Stimulated activated naive CD4-positive, alpha-beta T cell treated with Interleukin-2 at 50 U/mL for 16 hours (primary cell): ENCODE data around the gene TSPY10.
"Not testable (repeated sequence)": the region's sequence is repeated elsewhere in the genome, so short reads cannot be mapped to it uniquely, and the experiment has no call there.

Experiments used
- DNase-seq: peaks from one replicate; lab custom pipeline; 2025; lab: John Stamatoyannopoulos, UW

Gene TSPY10, protein sequence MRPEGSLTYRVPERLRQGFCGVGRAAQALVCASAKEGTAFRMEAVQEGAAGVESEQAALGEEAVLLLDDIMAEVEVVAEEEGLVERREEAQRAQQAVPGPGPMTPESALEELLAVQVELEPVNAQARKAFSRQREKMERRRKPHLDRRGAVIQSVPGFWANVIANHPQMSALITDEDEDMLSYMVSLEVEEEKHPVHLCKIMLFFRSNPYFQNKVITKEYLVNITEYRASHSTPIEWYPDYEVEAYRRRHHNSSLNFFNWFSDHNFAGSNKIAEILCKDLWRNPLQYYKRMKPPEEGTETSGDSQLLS

DNA sequence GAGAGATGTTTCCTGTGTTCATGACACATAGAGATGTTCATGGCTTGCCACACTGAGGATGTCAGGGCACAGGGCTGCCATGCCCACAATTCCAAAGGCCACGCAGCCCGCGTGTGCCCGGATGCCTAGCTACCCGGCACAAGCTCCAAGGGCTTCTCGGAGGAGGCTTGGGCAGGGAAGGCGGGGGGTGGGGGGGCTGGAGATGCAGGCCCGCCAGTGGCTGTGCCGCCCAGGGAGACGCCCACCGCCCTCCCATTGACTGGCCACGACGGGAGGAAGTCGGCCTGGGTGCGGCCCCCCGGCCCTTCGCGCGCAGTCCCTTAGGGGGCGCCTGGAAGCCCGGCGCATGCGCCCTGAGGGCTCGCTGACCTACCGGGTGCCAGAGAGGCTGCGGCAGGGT, at the start of gene TSPY10:
TSPY10 (plus strand) TSS at position 301 of the 400 bp plus-strand sequence; CDS start at position 347, 46 bp downstream.
- not testable (repeated sequence) for DNase-seq

DNA sequence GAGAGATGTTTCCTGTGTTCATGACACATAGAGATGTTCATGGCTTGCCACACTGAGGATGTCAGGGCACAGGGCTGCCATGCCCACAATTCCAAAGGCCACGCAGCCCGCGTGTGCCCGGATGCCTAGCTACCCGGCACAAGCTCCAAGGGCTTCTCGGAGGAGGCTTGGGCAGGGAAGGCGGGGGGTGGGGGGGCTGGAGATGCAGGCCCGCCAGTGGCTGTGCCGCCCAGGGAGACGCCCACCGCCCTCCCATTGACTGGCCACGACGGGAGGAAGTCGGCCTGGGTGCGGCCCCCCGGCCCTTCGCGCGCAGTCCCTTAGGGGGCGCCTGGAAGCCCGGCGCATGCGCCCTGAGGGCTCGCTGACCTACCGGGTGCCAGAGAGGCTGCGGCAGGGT, 40.7 kb upstream of the TSPY10 start, which contains the start of gene TSPY9:
TSPY9 (plus strand) TSS at position 301 of the 400 bp plus-strand sequence; CDS start at position 347, 46 bp downstream.
- not testable (repeated sequence) for DNase-seq

DNA sequence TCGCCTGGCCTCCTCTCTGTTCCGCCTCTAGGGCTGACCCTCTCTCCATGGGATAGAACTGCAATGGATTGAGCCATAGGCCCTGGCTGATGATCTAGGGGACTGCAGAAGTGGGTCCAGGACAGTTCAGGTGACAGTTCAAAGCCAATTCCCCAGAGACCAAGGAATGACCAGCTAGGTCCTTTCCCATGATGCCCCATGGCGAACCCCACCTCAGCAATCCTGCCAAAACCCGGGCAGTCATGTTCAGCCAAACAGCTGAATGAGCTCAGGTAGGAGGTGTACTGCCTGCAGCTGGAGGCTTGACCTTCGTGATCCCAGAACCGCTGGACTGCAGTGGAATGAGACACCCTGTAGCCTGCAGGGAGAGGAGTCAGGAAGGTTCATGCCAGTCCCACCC, 23.3 kb upstream of the TSPY10 start:
- DNase-seq = not testable (repeated sequence)

DNA sequence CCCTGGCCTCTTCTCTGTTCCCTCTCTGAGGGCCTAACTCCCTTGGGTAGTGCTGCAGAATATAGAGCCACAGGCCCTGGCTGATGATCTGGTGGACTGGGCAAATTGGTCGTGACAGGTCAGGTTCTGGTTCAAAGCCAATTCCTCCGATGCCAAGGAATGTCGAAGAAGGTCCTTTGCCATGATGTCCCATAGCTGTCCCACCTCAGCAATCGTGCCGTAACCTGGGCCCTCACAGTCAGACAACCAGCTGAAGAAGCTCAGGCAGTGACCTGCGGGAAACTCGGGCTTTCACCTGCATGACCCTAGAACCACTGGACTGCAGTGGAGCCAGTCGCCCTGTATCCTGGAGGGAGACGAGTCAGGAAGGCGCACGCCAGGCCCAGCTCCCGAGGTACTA, 11.4 kb upstream of the TSPY10 start:
- not testable (repeated sequence) for DNase-seq
